Kidney (tissue), 14 donors: ENCODE data around the gene PLEKHH3. TPM values are rescaled to one million over a fixed set of nuclear protein-coding genes. Genes with fewer than 3 reads are reported as not detected.
A peak's percentile ranks its signal among the peaks of the same experiment; 100 is the strongest.

Source experiments
- DNase-seq, 5 donors: peaks; one replicate each; pipeline ENCODE4 v3.0.0-alpha.2; 2013 to 2020
- FAIRE-seq: peaks from 2 replicates; lab custom pipeline; 2012; peaks lifted over from hg19 to GRCh38; lab: Jason Lieb, UNC
- H3K27ac ChIP-seq, 2 donors: one replicate each; pipeline ENCODE4 v1.7.0; 2013; ENCODE audit warnings: low read depth in 2 of 2, low read length in 2 of 2, inconsistent platforms in 1 of 2
- H3K27me3 ChIP-seq: one replicate; pipeline ENCODE4 v1.7.1; 2013; ENCODE audit warnings: low read length, inconsistent platforms; ENCODE audit not compliant: control insufficient read depth, insufficient read depth
- H3K36me3 ChIP-seq, 3 donors: one replicate each; pipeline versions ENCODE4 v1.7.0 to v1.7.1; 2013; ENCODE audit warnings: low read length in 3 of 3, control low read depth in 1 of 3, inconsistent platforms in 1 of 3; ENCODE audit not compliant: insufficient read depth in 3 of 3, control insufficient read depth in 2 of 3
- H3K4me1 ChIP-seq, 3 donors: one replicate each; pipeline versions ENCODE4 v1.7.0 to v1.7.1; 2013; ENCODE audit warnings: low read length in 3 of 3, inconsistent platforms in 1 of 3, low read depth in 1 of 3; ENCODE audit not compliant: control insufficient read depth in 2 of 3, insufficient read depth in 2 of 3
- H3K4me3 ChIP-seq, 3 donors: one replicate each; pipeline versions ENCODE4 v1.7.0 to v1.8.1; 2013; ENCODE audit warnings: low read length in 3 of 3, control low read depth in 1 of 3, inconsistent platforms in 1 of 3
- H3K9ac ChIP-seq, 3 donors: one replicate each; pipeline versions ENCODE4 v1.7.0 to v1.7.1; 2013; ENCODE audit warnings: low read length in 3 of 3, control low read depth in 1 of 3, inconsistent platforms in 1 of 3
- H3K9me3 ChIP-seq, 3 donors: one replicate each; pipeline versions ENCODE4 v1.7.0 to v1.7.1; 2013; ENCODE audit warnings: low read length in 3 of 3, control low read depth in 1 of 3, inconsistent platforms in 1 of 3; ENCODE audit not compliant: control insufficient read depth in 2 of 3, insufficient read depth in 1 of 3
- intact Hi-C: fragments of 100-400 bp; cut with DNase I; formaldehyde crosslinking; loops from one replicate; pipeline ENCODE4 v1.11.1; 2022
- polyA plus RNA-seq: library from polyadenylated mRNA; stranded (reverse); fragments of 350-450 nt; fragmentation: Illumina TruSeq; extraction: RNeasy Lipid Tissue Mini Kit (QIAGEN cat#74804); gene quantifications from one replicate; pipeline ENCODE4 v1.2.3, GENCODE V29; 2014; ENCODE audit warnings: low read depth, low replicate concordance; ENCODE audit not compliant: insufficient read depth
- total RNA-seq: library from RNA; stranded (reverse); fragmentation: NEBNext Ultra II Directional; extraction: Animal tissue kit (Norgen Biotek cat#: 25700); gene quantifications from one replicate; pipeline ENCODE4 v1.2.1, GENCODE V29; 2021
- TF ChIP-seq, protein P1 (sequence below): IDR thresholded peaks from 3 replicates; pipeline ENCODE4 v1.5.1; 2012; ENCODE audit warnings: mild to moderate bottlenecking, moderate library complexity, borderline replicate concordance; ENCODE audit not compliant: insufficient read depth; ENCODE audit errors: extremely low read depth
- donor health status: control.
- donor health status: control.
- donor health status: control.
- donor health status: control.
- donor health status: control.
- donor health status: DM: yes; HTN: yes; CAD: no.
- donor health status: Normal renal cell carcinoma (clear cell type).

Gene PLEKHH3
- total and polyA plus RNA-seq, 2 donors from 2014 or later: 21.2 to 23.2 TPM

DNA sequence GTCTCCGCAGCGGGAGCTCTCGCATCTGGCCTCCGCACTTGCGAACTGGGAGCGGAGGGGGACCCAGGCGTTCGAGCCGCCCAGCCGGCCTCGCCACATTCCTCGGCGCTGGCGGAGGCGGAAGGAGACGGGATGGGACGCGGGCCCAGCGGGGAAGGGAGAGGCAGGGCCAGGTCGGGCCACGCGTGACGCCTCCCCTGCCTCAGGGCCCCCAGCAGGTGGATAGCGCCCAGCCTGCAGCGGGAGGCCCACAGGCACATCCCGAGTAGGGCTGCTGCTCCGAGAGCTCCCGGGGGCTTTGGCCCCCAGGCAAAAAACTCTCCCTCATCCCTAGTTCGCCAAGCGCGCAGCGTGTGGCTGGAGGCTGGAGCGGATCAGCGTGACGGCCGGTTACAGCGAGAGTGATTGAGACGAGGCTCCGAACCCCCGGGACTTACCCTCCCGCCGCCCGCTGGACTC lies 800 bp downstream of the PLEKHH3 start:
- Histone ChIP-seq H3K27me3 (no peaks in the 10 kb centered on the region), H3K4me3 (peak overlapping the region; percentile 73 to 89 (median 86)), H3K9ac (peak overlapping the region; percentile 57 to 84 (median 82)), H3K27ac (peak overlapping the region; percentile 76 to 87), H3K4me1 (peaks cover 0 to 34% (median 0%) of the 10 kb centered on the region in 3 donors), H3K9me3 (no peaks in the 10 kb centered on the region), H3K36me3 (peaks cover 0 to 19% (median 4%) of the 10 kb centered on the region in 3 donors)
- TF ChIP-seq, protein P1, sequence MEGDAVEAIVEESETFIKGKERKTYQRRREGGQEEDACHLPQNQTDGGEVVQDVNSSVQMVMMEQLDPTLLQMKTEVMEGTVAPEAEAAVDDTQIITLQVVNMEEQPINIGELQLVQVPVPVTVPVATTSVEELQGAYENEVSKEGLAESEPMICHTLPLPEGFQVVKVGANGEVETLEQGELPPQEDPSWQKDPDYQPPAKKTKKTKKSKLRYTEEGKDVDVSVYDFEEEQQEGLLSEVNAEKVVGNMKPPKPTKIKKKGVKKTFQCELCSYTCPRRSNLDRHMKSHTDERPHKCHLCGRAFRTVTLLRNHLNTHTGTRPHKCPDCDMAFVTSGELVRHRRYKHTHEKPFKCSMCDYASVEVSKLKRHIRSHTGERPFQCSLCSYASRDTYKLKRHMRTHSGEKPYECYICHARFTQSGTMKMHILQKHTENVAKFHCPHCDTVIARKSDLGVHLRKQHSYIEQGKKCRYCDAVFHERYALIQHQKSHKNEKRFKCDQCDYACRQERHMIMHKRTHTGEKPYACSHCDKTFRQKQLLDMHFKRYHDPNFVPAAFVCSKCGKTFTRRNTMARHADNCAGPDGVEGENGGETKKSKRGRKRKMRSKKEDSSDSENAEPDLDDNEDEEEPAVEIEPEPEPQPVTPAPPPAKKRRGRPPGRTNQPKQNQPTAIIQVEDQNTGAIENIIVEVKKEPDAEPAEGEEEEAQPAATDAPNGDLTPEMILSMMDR: no peak
- intact Hi-C loops: no loop called here
- FAIRE-seq: no peak
- peak in 3 of 5 donors; percentile 57 to 88 (median 73) for DNase-seq

DNA sequence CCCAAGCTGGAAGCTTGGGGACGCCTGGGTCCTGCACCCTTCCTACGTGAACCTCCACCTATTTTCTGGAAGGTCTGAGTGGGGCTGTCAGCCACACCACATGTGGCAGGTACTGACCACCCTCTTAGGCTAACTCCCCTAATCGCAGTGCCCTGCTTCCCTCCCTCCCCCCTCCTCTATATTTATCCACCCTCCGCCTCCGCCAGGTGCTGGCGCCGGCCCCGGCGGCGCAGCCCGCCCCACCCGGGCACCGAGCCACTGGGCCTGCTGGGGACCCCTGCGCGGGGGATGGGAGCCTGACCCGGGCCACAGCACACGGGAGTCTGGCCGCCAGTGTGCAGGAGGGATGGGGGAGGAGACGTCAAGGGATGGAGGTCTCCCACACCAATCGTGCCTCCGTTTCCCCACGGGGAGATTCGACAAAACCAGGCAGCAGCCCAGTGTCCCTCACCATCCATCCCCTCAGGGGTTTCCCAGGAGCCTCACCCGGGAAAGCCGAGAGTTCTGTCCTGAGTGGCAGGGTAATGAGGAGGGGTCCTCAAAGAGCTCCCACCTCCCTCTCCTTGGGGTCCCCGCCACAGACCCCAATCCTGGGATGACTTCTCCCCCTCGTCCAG lies 1.3 kb downstream of the PLEKHH3 start:
- DNase-seq: peak in 3 of 5 donors; percentile 42 to 81 (median 72)
- FAIRE-seq: no peak
- peaks cover 0 to 21% (median 4%) of the 10 kb centered on the region in 3 donors for H3K36me3 ChIP-seq
- intact Hi-C loops: no loop called here
- H3K4me1 ChIP-seq: peaks cover 0 to 31% (median 0%) of the 10 kb centered on the region in 3 donors
- peak overlapping the region; percentile 73 to 89 (median 86) for H3K4me3 ChIP-seq
- H3K9me3 ChIP-seq: no peaks in the 10 kb centered on the region
- peak overlapping the region in 2 of 3 donors; percentile 63 to 82 for H3K9ac ChIP-seq
- no peaks in the 10 kb centered on the region for H3K27me3 ChIP-seq
- peak overlapping the region; percentile 76 to 87 for H3K27ac ChIP-seq
- TF ChIP-seq, protein P1: no peak

DNA sequence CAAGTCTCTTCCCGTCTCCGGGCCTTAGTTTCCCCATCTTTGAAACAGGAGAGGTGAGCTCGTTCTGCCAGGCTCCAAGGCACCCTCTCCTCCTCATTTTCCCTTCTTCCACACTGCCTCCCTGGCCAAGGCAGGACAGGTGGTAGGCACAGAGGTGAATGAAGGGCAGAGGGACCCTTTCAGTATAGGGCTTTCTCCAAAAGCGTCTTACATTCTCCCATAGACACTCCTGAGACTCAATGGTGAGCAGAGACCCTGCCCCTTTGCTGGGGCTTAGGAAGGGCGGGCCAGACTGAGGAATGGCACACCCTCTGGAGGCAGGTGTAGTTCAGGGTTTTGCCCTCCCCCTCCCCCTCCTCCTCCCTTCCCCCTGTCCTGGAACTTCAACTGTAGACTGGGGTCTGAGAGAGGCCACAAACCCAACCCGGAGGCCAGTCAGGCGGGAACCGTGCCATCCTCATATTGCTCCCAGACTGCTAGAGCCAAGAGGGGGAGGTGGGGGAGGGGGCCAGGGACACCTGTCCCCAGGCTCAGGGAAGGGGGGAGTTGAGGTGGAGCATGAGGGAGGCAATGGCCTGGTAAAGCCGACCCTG lies 1.9 kb downstream of the PLEKHH3 start:
- Histone ChIP-seq H3K4me1 (peaks cover 0 to 25% (median 0%) of the 10 kb centered on the region in 3 donors), H3K27me3 (no peaks in the 10 kb centered on the region), H3K9me3 (no peaks in the 10 kb centered on the region), H3K36me3 (peaks cover 0 to 21% (median 4%) of the 10 kb centered on the region in 3 donors), H3K4me3 (peak overlapping the region; percentile 61 to 89 (median 73)), H3K9ac (peak overlapping the region in 1 of 3 donors; percentile 69), H3K27ac (peak overlapping the region; percentile 13 to 54)
- DNase-seq (peak in 3 of 5 donors; percentile 53 to 78 (median 74)), FAIRE-seq (no peak)
- intact Hi-C loops: no loop called here
- TF ChIP-seq, protein P1: no peak
